GM18861 (cell line): Measurements from ENCODE around the gene TMEM217.

Experiments used
- ATAC-seq: cut with Tn5 transposase; IDR thresholded peaks from one replicate; pipeline ENCODE4 v1.9.1; 2021; ENCODE audit not compliant: unreplicated experiment

The TMEM217 gene

DNA sequence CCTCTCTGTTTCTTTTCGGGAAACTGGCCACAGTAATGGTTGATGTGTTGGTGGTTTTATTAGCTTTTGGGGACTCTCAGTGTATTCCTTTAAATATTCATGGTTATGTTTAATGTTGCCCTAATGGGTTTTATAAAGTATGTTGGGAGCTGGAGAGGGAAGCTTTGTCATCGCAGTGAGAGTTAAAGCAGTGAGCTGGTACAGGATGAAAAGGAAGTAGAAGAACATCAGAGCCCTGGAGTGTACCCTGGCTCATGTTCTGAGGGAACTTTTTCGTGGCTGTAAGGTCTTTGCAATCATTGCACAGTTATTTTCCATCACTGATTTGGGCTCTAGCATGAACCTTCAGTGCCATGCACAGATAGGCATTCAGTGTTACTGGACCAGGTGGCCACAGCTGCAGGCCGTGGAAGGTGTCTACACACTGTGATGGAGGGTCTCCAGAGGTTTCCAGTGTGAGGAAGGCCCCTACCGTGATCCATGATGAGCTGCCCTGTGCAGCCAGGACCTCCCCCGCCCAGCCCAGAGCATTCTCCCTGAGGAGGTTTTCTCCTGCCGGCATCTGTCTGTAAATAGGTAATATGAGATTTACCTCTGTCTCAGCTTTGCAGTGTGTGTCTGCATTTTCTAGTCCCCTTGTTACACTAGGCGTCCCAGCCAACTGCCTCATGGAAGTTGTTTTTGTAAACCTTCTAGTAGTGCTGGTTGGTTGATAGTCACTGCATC, 22.4 kb upstream of the TMEM217 start:
- no peak for ATAC-seq

DNA sequence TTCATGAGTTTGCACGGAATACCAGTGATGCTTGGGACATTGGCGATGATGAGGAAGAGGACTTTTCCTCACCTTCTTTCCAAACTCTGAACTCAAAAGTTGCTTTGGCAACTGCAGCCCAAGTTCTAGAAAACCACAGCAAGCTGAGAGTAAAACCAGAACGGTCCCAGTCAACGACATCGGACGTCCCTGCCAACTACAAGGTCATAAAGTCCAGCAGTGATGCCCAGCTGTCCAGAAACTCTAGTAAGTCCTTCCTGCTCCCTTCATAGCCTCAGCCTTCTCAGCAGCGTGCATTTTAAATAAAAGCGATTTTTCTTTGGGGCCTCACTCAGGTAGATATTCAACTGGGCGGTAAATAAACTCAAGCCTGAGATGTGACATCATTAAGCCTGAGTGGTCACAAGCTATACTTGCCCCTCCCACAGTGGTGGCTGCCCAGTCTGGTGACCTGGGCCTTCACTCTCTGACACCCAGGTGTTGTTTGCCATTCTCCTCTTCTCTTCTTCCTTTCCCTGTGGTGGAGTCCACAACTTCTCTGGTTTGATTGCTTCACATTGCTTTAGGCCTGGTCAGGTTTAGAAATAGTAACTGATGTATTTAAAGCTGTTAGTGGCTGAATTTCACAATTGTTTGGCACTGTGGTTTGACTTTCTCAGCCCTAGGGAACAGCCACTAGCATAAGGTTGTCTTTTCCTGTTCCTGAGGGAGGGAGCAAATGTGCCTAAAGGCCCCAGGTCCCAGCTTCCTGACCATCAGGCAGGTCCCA, 21.6 kb upstream of the TMEM217 start:
- no peak for ATAC-seq

DNA sequence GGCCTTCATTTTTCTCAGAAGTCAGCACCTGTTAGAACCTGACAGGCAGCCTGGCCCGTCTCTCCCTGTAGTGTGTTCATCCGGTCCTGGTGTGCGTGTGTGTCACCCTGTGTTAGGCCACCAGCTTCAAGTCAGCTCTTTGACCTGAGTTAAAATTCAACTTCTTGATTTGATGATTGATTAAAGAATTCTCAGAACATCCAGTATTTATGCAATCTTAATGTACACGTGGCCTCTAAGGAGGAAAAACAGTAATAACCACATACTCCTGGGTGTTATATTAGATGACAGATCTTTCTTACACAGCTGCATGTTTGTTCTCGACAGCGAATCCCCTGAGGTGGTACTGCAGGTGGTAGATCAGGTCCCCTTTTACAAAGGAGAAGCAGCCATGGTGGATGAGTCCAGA, 19.1 kb upstream of the TMEM217 start:
- peak; percentile 50 for ATAC-seq

DNA sequence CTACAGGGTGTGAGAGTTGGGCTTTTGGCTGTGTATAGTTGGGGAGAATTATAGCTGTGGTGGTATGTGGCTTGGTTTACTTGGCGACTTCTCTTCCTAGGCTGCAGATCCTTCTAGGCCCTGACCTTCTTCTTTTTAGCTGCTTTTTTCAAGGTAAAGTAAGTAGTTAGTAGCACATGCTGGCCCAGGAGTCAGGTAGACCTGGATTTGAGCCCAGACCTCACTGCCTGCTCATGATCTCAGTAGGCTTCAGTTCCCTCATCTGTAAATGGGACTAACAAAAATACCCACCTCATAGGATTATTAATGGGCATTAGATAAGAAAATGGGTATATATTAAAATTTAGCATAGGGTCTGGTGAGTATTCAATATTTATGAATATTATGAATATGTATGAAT, 17.4 kb upstream of the TMEM217 start:
- no peak for ATAC-seq

DNA sequence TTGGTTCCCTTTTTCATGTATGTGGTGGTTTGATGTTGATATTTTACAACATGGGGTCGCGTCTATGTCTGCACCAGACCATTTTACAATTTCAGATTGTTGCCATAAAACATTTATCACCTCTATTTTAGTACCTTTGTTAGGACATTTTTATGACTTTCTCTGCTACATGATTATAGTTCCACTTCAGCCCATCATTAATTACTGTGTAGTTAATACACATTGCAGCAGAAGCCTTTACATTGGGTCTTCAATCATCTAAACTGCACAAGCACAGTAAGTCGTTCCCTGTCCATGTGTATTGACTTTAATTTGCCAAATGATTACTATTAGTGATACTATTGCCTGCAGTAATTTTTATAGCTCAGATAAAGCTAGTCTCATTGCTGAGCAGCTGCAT, 15.7 kb upstream of the TMEM217 start:
- ATAC-seq = no peak

DNA sequence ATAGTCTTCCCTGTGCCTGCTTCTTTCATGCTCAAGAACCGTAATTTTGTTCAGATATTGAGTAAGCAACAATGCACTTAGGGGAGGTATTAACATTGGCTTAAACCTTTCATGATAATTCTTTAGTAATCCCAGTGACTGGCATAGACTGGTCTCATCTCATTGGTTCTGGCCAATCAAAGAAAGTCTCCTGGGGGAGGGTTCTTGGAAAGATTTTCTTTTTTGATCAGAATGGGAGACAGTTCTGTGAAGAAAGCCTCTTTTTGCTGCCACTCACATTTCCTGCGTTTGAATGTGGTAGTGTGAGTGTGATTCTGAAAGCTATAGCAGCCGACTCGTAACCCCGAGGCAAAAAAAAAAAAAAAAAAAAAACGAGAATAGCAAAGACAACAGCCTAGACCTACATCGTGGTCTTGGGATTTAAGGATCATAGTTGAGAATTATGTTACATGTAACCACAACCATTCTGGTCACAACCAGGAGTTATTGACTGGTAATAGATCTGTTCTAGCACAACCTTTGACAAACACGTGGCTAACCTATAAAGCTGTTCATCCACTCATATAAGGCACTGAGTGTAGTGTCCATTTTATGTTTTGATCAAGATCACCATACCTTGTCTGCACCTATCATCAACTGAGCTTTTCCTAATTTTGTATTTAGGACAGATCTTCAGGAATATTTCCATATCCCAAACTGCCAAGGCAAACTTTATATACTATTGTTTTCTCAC, 15.1 kb upstream of the TMEM217 start:
- no peak for ATAC-seq

DNA sequence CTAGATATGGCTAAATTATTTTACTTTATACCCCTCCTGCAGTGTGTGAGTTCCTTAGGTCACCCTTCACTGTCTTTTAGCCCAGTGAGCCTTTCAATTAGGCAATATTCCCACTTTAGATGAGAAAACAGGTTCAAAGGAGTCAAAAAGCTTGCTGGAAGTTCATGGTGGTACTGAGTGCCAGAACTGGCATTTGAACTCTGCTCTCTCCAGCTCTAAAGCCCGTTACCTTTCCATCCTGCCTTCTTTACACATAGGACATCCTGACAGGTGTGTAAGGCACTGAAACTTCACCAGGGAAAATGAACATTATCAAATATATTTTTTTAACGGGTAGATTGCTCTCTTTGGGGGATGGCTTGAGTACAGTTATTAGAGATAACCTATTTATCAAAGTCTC, 11.2 kb upstream of the TMEM217 start:
- no peak for ATAC-seq

DNA sequence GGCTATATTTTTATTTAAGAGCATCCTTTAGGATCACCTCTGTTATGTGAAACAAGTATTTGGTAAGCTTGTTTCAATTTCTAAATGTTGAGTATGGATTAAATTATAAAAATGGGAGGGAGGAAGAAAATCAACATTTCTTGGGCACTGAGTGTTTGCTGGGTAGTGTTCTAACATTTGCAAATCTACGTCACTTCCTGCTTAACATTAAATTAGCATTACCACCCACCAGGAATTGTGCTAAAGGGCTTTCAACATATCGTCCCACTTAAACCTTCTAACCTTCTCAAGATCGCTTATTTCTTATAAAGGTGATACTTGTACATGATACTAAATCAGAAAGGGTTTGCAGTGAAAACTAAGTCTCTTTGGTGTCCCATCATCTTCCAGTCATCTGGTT, 7.9 kb upstream of the TMEM217 start:
- ATAC-seq = no peak

DNA sequence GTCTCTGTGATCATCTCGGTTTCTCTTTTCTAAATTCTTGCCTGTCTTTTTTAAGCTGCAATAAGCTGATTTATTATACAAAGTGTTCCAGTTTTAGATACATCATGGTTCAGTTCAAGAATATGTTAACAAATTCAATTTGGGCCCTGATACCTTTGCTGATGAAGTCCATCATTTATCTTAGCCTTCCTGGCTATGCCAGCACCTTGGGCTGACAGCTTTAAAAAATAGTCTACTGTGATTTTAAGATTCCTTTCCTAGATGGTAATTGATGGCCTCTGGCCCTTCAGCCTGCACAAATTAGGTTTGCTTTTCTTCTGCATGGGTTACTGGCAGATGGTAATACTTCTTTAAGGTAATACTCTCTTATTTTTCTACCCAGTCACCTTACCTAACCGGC, 7.1 kb upstream of the TMEM217 start:
- no peak for ATAC-seq

DNA sequence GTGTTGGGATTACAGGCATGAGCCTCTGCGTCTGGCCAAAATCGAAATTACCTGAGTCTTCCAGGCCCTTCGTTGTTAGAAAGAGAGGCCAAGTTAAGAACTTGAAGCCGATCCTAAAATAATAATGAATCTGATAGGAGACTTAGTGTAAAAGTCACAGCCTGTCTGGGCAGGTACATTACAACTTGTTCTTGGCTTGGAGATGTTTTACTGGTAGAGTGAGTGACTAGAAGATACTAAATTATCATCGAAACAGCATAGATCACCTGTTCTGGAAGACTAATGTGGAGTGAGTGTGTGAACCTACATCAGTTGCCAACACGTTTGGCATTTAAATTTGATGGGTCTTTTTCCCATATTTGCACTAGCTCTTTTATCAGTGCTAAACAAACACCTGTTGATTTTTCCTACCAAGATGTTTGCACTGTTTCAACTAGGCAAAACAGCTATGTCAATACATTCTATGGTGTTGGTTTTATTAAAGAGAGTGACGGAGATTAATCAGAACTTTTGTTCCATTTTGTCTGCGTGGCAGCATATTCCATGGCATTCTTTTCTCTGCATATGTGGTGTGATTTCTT, 4.6 kb upstream of the TMEM217 start:
- no peak for ATAC-seq

DNA sequence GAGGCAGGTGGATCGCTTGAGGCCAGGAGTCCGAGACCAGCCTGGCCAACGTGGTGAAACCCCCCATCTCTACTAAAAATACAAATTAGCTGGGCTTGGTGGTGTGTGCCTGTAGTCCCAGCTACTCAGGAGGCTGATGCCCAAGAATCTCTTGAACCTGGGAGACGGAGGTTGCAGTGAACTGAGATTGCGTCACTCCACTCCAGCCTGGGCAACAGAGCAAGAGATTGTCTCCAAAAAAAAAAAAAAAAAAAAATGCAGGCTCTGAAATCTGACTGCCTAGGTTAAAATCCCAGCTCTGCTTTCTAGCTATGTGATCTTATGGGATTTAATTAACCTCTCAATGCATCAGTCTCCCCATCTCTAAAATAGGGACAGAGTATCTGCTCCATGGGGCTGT, 3.3 kb upstream of the TMEM217 start:
- ATAC-seq = no peak

DNA sequence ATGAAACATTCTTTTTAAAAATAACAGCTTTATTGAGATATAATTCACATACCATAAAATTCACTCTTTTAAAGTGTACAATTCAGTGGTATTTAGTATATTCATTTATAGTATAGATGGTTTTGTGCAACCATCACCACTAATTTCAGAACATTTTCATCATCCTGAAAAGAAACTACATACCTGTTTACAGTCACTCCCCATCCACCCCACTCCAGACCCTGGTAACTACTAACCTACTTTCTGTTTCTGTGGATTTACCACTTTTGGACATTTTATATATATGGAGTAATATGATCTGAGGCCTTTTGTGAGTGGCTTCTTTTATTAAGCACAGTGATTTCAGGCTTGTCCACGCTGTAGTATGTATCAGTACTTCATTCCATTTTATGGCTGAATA, 2.5 kb upstream of the TMEM217 start:
- no peak for ATAC-seq

DNA sequence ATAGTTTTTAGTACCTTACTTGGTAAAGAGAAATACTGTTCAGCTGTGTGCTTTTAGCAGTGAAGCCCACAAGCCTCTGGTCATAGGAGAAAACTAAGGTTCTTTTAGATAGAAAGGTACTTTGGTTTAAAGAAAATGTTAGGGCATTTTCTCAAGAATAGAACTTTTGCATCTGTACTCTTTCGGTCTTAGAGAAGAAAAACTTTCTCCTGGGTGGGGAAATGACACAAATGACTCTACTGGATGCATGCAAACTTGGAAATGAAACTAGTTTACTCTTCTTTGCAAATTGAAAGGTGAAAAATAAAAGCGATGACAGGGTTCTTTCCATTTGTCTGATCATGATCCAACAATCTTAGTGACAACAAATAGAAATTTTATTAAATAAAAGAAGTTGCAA, 2.1 kb upstream of the TMEM217 start:
- no peak for ATAC-seq

DNA sequence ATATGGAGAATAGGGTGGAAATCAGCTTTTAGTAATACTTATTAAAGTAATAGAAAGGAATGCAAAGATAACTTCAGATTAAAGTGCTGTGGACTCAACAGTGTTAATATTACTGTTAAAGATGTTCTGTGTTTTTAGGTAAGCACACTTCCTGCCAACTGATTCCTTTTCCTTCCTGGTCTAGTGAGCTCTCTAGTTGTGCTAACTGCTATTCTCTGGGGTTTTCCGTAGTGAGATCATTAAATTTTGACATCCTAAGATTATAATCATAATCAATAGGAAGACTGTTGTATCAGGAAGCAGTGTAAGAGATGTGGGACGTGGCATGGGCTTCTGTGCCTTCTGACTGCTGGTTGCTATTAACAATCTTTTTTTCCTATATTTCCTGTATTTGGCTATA, 1.2 kb upstream of the TMEM217 start:
- no peak for ATAC-seq

DNA sequence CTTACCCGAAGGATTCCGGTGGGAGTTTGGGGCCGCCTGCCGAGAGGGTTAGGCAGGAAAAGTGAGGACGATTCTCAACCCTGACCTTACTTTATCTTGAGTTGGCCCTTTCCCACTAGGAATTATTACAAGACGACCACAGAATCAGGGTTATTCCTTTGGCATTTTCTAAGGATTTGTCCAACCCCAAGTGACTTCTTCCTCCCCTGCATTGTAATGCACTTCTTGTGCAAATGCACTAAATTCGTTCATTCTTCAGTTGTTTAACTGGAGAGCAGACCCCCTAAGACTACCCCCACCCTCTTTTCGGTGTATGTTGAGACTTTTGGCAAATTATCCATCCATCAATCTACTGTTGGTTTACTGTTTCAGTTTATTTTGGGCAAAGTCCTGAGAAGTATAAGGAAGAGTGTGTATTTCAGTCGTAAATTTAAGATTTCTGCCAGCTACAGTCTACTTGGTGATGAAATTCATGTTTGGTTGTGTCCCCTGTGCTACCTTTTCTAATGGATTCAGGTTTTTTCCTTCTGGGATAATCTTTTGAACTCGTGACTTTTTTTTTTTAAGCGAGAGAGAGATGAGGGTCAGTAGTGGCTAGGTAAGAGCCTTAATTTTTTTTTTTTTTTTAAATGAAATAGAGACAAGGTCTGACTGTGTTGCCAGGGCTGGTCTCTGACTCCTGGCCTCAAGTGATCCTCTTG, 611 bp upstream of the TMEM217 start:
- ATAC-seq = no peak

DNA sequence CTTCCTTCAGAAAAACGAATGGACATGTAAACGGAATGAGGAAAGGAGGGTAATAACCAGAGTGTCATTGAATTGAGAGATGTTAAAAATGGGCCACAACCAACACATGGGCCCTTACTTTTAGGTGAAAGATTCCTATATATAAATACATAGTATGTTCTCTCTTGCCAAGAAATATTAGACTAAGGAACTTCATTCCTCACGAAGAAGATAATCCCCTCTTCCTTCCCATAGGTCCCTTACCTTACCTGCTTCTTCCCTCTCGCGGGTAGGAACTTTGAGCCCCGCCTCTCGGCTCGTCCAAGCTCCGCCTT, 667 bp downstream of the TMEM217 start:
- no peak for ATAC-seq

DNA sequence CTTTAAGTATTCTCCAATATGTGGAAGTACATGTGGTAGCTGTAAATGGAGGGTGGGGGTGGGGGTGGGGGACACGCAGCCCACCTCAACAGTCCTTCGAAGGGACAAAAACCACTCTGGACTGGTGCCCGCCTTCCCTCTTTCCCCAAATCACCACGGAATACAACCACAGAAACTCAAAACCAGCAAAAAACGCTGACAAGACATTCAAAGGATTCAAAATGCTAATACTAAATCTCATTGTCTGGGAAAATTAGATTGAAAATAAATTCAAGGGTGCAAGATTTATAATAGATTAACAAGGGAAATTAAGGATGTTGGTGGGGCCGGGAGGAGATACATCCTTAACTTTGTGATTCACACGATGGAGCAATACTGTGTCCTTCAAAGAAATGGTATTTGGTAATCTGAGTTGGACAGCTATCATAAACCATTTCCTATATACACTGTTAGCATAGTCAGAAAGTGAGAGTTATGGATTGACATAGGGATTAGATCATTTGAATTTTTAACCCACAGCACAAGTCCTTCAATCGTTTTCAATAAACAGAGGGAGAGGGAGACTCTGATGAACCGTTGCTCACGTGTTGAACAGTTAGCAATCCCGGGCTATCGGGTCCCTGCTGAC, 1.1 kb downstream of the TMEM217 start:
- no peak for ATAC-seq

DNA sequence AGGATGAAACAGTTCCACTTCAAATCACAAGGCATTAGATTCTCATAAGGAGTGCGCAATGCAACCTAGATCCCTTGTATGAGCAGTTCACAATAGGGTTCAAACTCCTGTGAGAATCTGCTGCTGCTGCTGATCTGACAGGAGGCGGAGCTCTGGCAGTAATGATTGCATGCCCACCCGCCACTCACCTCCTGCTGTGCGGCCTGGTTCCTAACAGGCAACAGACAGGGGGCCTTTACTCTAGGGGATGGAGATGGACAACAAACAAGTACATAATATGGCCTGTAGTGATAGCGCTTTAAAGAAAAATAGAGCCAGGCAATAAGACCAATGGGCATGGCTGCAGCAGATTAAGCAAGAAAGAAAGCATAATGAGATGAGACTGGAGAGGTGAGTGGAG, 3.1 kb downstream of the TMEM217 start:
- ATAC-seq = no peak

DNA sequence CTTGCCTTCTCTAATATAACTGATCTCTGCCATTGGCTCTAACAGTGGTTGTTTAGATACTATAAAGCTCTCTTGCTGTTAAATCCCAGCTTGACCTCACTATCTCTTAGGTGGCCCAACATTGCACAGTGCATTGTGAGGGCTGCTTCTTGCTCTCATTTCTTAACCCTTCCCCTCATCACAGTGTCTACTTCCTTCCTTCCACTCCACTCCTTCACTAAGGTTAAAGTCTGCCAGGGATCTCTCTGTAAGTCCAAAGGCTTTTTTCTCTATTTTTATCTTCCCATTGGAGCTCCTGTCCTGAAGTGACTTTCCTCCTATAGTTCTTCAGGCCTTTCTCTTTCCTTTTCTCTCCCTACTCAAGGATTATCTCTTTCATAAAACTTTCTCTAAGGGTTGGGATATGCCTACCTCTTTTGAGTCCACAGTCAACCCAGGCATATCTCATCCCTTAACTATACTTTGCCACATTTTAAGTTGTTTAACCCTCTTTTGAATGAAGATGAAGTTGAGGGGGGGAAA, 4.4 kb downstream of the TMEM217 start:
- ATAC-seq = no peak

DNA sequence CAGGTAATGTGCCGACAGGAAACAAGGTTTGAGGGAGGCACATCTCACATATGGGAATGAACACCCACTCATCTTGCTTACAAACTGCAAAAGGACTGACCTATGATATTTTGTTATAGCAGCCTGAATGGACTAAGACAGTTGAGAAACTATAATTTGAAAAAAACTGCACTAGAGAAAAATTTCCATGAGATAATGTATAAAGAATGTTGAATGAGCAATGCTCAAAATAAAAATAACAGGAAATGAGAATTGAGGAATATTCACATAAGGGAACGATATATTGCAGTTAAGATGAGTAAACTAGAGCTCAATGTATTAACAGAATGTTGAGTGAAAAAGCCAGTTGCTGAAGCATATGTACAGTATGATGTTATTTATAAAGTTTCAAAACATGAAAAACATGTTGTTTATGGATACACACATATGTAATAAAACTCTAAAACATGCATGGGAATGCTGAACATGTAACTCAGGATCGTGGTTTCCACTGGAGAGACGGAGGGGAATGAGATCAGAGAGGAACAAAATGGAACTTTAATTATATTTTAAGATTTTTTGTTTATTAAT, 6.6 kb downstream of the TMEM217 start:
- no peak for ATAC-seq
